SK-N-SH (cell line): Measurements from ENCODE around the gene PRR16. TPM values are rescaled to one million over a fixed set of nuclear protein-coding genes. Genes with fewer than 3 reads are reported as not detected.
A peak's percentile ranks its signal among the peaks of the same experiment; 100 is the strongest.

Source experiments
- CTCF ChIA-PET: fragments of 300-600, 350-600 bp; formaldehyde crosslinking; extraction: SDS; loops from one replicate; lab custom pipeline; 2021; lab: Yijun Ruan, JAX
- POLR2A ChIA-PET: fragments of 350-600 bp; sonication (Branson Sonifier 250); formaldehyde crosslinking; extraction: SDS; loops from one replicate; lab custom pipeline; 2020; ENCODE audit warnings: antibody characterized with exemption, inconsistent platforms; lab: Yijun Ruan, JAX
- DNase-seq: peaks from one replicate; pipeline ENCODE4 v3.0.0; 2012
- H2AFZ ChIP-seq: fragments of 200-600 bp; sonication (generic); 2 replicates; pipeline ENCODE4 v1.8.1; 2016; ENCODE audit warnings: antibody characterized with exemption, mild to moderate bottlenecking, low read depth
- H3F3A ChIP-seq: fragments of 200-600 bp; sonication (generic); replicated peaks from 2 replicates; pipeline ENCODE3; 2016; ENCODE audit warnings: antibody characterized with exemption, mild to moderate bottlenecking; ENCODE audit not compliant: insufficient read depth
- H3K27ac ChIP-seq, 2 experiments: fragments of 200-500 bp in 1 of 2; fragments of 200-600 bp in 1 of 2; sonication (Bioruptor generic) in 1 of 2; sonication (generic), shearing (Covaris generic) in 1 of 2; 2 replicates each; pipeline versions ENCODE4 v1.5.1 to v1.6.1; 2014 to 2016; ENCODE audit warnings: low read depth in 2 of 2, inconsistent platforms in 1 of 2, low read length in 1 of 2, mild to moderate bottlenecking in 1 of 2, mixed read lengths in 1 of 2
- H3K27me3 ChIP-seq: fragments of 200-600 bp; sonication (generic), shearing (Covaris generic); 2 replicates; pipeline ENCODE4 v1.6.1; 2016; ENCODE audit warnings: mixed run types; ENCODE audit not compliant: insufficient read depth
- H3K36me3 ChIP-seq, 2 experiments: fragments of 200-500 bp in 1 of 2; fragments of 200-600 bp in 1 of 2; sonication (Bioruptor generic) in 1 of 2; sonication (generic) in 1 of 2; replicated peaks in 1 of 2; 2 replicates each; pipeline versions ENCODE3 to v1.5.1; 2014 to 2016; ENCODE audit warnings: low read length in 1 of 2, mild to moderate bottlenecking in 1 of 2; ENCODE audit not compliant: insufficient read depth in 2 of 2, control insufficient read depth in 1 of 2
- H3K4me1 ChIP-seq, 2 experiments: fragments of 200-500 bp in 1 of 2; fragments of 200-600 bp in 1 of 2; sonication (Bioruptor generic) in 1 of 2; sonication (generic), shearing (Covaris generic) in 1 of 2; 2 replicates each; pipeline versions ENCODE4 v1.5.1 to v1.6.1; 2014 to 2016; ENCODE audit warnings: low read depth in 1 of 2, low read length in 1 of 2, mixed run types in 1 of 2; ENCODE audit not compliant: insufficient read depth in 2 of 2, control insufficient read depth in 1 of 2
- H3K4me2 ChIP-seq: fragments of 200-600 bp; sonication (generic), shearing (Covaris generic); 2 replicates; pipeline ENCODE4 v1.6.1; 2017; ENCODE audit warnings: mixed run types
- H3K4me3 ChIP-seq, 2 experiments: fragments of 200-500 bp in 1 of 2; fragments of 200-600 bp in 1 of 2; sonication (Bioruptor generic) in 1 of 2; sonication (generic), shearing (Covaris generic) in 1 of 2; 2 replicates each; pipeline versions ENCODE4 v1.5.1 to v1.8.1; 2014 to 2016; ENCODE audit warnings: low read depth in 2 of 2, inconsistent platforms in 1 of 2, low read length in 1 of 2, mild to moderate bottlenecking in 1 of 2, mixed read lengths in 1 of 2, moderate library complexity in 1 of 2
- H3K79me2 ChIP-seq: fragments of 200-600 bp; sonication (generic); 2 replicates; pipeline ENCODE4 v1.8.1; 2017; ENCODE audit warnings: mild to moderate bottlenecking; ENCODE audit not compliant: insufficient read depth
- H3K9ac ChIP-seq: fragments of 200-600 bp; sonication (generic); 2 replicates; pipeline ENCODE4 v1.6.1; 2017; ENCODE audit warnings: mixed run types
- H3K9me2 ChIP-seq: fragments of 200-600 bp; sonication (generic); 2 replicates; pipeline ENCODE4 v1.6.1; 2017; ENCODE audit warnings: mixed run types
- H3K9me3 ChIP-seq: fragments of 200-600 bp; sonication (generic); 2 replicates; pipeline ENCODE4 v1.6.1; 2017; ENCODE audit warnings: mixed run types, mild to moderate bottlenecking, moderate library complexity
- H4K20me1 ChIP-seq: fragments of 200-600 bp; sonication (generic); 2 replicates; pipeline ENCODE4 v1.6.1; 2017; ENCODE audit warnings: mild to moderate bottlenecking, mixed run types; ENCODE audit not compliant: insufficient read depth
- CTCF ChIP-seq: fragments of 200-600 bp; sonication (generic); IDR thresholded peaks from 2 replicates; pipeline ENCODE4 v1.6.1; 2017; ENCODE audit warnings: antibody characterized with exemption, mild to moderate bottlenecking, moderate library complexity
- EP300 ChIP-seq, 2 experiments: IDR thresholded peaks; 2 replicates each; pipeline versions ENCODE4 v1.4.0 to v1.6.1; 2012; ENCODE audit warnings: borderline replicate concordance in 1 of 2, low read depth in 1 of 2, low read length in 1 of 2
- EZH2phosphoT487 ChIP-seq: fragments of 200-600 bp; sonication (generic); IDR thresholded peaks from 2 replicates; pipeline ENCODE4 v1.6.1; 2017; ENCODE audit warnings: low read depth, mixed run types, mild to moderate bottlenecking, antibody characterized with exemption, moderate library complexity, borderline replicate concordance
- FOSL2 ChIP-seq: IDR thresholded peaks from 2 replicates; pipeline ENCODE4 v1.4.0; 2012; ENCODE audit warnings: low read depth, mild to moderate bottlenecking, moderate library complexity, borderline replicate concordance
- FOXJ3 ChIP-seq: sonication (generic); formaldehyde crosslinking; IDR thresholded peaks from 2 replicates; pipeline ENCODE4 v1.5.1; 2020; ENCODE audit warnings: mild to moderate bottlenecking, missing genetic modification reagents
- FOXM1 ChIP-seq: IDR thresholded peaks from 2 replicates; pipeline ENCODE4 v1.4.0; 2012; ENCODE audit warnings: low read depth, mild to moderate bottlenecking
- JUND ChIP-seq: IDR thresholded peaks from 2 replicates; pipeline ENCODE4 v1.4.0; 2012
- MAX ChIP-seq: IDR thresholded peaks from 2 replicates; pipeline ENCODE4 v1.4.0; 2012; ENCODE audit warnings: low read depth
- PBX3 ChIP-seq: IDR thresholded peaks from 2 replicates; pipeline ENCODE4; 2012
- RCOR1 ChIP-seq: fragments of 150-350 bp; IDR thresholded peaks from 2 replicates; pipeline ENCODE4 v1.6.1; 2017; ENCODE audit warnings: antibody characterized with exemption, low read length
- TCF12 ChIP-seq: IDR thresholded peaks from 2 replicates; pipeline ENCODE4 v1.4.0; 2012
- USF2 ChIP-seq: fragments of 150-350 bp; IDR thresholded peaks from 2 replicates; pipeline ENCODE4 v1.6.1; 2017; ENCODE audit warnings: antibody characterized with exemption, low read length, low read depth, borderline replicate concordance
- YY1 ChIP-seq: IDR thresholded peaks from 2 replicates; pipeline ENCODE4 v1.4.0; 2012; ENCODE audit warnings: low read depth, mild to moderate bottlenecking
- WGBS: methylation state at CpG from one replicate; pipeline ENCODE4 v1.1.6; 2017; ENCODE audit warnings: low lambda C conversion rate; 5-methylcytosine and 5-hydroxymethylcytosine counted together
- polyA plus RNA-seq, 3 experiments: library from polyadenylated mRNA; depleted of rRNA; stranded (reverse); fragments of >200 nt; gene quantifications; 2 replicates each; pipeline ENCODE4 v1.2.3, GENCODE V29; 2012
- TF ChIP-seq, protein P1 (sequence below): IDR thresholded peaks from 2 replicates; pipeline ENCODE4 v1.6.1; 2012; ENCODE audit warnings: mild to moderate bottlenecking, low read depth, low read length, moderate library complexity

The PRR16 gene
- polyA plus RNA-seq, 1 of the 3 experiments (the other 2 are of a cell fraction): 26.7 TPM

DNA sequence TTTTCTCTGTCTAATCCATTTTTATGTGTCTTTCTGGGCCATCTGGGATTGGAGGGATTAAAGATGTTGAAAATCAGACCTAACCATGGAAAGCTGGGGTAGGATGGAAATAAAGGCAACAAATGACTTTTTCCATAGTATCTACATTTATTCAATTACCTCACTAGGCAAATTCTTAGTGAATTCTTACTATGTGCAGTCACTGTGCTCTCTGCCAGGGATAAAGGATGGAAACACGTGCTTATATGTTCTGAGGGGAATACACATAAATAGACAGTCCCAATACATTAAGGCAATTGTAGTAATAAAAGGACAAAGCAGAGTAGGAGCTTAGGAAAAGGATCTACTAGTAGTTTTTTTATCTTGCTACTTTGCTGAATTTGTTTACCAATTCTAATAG is 214.2 kb downstream of the PRR16 start:
- no peak for DNase-seq
- Histone ChIP-seq H3K4me3 (no peak overlapping the region), H3K9me3 (no peaks in the 10 kb centered on the region), H3K27ac (peak overlapping the region in 1 of 2 experiments; percentile 28; a peak in 1 of 4 replicates), H3K4me1 (peaks cover 0 to 12% of the 10 kb centered on the region in 2 experiments; a peak in 2 of 4 replicates), H3K79me2 (peaks cover 16% of the 10 kb centered on the region), H3K27me3 (no peaks in the 10 kb centered on the region), H3K4me2 (no peak overlapping the region), H2AFZ (no peak overlapping the region), H3K9me2 (no peaks in the 10 kb centered on the region), H3K9ac (no peak overlapping the region), H3F3A (peaks cover 17% of the 10 kb centered on the region), H3K36me3 (peaks cover 0 to 19% of the 10 kb centered on the region in 2 experiments), H4K20me1 (no peaks in the 10 kb centered on the region)
- 48% methylated on average over 1 of the region's 1 CpG for WGBS
- ChIA-PET CTCF (no interaction called here), POLR2A (no interaction called here)
- TF ChIP-seq MAX (no peak), TCF12 (no peak), CTCF (no peak)
- TF ChIP-seq, protein P1, sequence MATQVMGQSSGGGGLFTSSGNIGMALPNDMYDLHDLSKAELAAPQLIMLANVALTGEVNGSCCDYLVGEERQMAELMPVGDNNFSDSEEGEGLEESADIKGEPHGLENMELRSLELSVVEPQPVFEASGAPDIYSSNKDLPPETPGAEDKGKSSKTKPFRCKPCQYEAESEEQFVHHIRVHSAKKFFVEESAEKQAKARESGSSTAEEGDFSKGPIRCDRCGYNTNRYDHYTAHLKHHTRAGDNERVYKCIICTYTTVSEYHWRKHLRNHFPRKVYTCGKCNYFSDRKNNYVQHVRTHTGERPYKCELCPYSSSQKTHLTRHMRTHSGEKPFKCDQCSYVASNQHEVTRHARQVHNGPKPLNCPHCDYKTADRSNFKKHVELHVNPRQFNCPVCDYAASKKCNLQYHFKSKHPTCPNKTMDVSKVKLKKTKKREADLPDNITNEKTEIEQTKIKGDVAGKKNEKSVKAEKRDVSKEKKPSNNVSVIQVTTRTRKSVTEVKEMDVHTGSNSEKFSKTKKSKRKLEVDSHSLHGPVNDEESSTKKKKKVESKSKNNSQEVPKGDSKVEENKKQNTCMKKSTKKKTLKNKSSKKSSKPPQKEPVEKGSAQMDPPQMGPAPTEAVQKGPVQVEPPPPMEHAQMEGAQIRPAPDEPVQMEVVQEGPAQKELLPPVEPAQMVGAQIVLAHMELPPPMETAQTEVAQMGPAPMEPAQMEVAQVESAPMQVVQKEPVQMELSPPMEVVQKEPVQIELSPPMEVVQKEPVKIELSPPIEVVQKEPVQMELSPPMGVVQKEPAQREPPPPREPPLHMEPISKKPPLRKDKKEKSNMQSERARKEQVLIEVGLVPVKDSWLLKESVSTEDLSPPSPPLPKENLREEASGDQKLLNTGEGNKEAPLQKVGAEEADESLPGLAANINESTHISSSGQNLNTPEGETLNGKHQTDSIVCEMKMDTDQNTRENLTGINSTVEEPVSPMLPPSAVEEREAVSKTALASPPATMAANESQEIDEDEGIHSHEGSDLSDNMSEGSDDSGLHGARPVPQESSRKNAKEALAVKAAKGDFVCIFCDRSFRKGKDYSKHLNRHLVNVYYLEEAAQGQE: no peak

- Histone ChIP-seq H3K9me2 (no peaks in the 10 kb centered on the region), H3K4me1 (peaks cover 13 to 27% of the 10 kb centered on the region in 2 experiments), H3K4me3 (no peak overlapping the region), H3K27me3 (no peaks in the 10 kb centered on the region), H3K36me3 (peaks cover 1 to 15% of the 10 kb centered on the region in 2 experiments), H3K9me3 (no peaks in the 10 kb centered on the region), H3K79me2 (peaks cover 17% of the 10 kb centered on the region), H3K4me2 (0 out of 2 replicates have a peak overlapping the region, but pooled peaks have one; percentile 32), H3K27ac (peak overlapping the region; percentile 58 to 79), H2AFZ (no peak overlapping the region; the same call in 1 of the 2 replicates), H3F3A (peaks cover 25% of the 10 kb centered on the region), H4K20me1 (no peaks in the 10 kb centered on the region), H3K9ac (peak overlapping the region; percentile 0; the same call in 1 of the 2 replicates)
- no peak for DNase-seq
- 29% methylated on average over 2 of the region's 2 CpGs for WGBS
- TF ChIP-seq FOSL2 (peak; percentile 35; the same call in 1 of the 2 replicates), TCF12 (peak; percentile 58), PBX3 (peak; percentile 26; the same call in 1 of the 2 replicates), RCOR1 (no peak), JUND (0 out of 2 replicates have a peak, but pooled peaks have one; percentile 46), EP300 (IDR thresholded peaks at IDR 0.05; ENCODE audit: borderline replicate concordance in 1 of 2, low read depth in 1 of 2, low read length in 1 of 2) (peak in 1 of 2 experiments; percentile 45; a peak in 2 of 4 replicates), YY1 (no peak), USF2 (no peak), EZH2phosphoT487 (no peak), FOXJ3 (no peak), FOXM1 (no peak)
- TF ChIP-seq, protein P1: no peak
- ChIA-PET CTCF (no interaction called here), POLR2A (no interaction called here)
These were observed 218.8 kb downstream of the PRR16 start for GRCh38 chr5:120682851-120683250.
